Ascending aorta (tissue), 2 donors: Measurements from ENCODE around the gene NTMT2. TPM values are rescaled to one million over a fixed set of nuclear protein-coding genes. Genes with fewer than 3 reads are reported as not detected.

Experiments
- DNase-seq, 2 donors: peaks; one replicate each; pipeline ENCODE4 v3.0.0-alpha.2; 2019; ENCODE audit warnings: low spot score in 2 of 2
- H3K27ac ChIP-seq, 2 donors: fragments of 200-600 bp; sonication (generic); one replicate each; pipeline ENCODE4 v1.5.1; 2016 to 2017; ENCODE audit warnings: mild to moderate bottlenecking in 1 of 2
- H3K27me3 ChIP-seq: fragments of 200-600 bp; sonication (generic); one replicate; pipeline ENCODE4 v1.5.1; 2017
- H3K36me3 ChIP-seq, 2 donors: fragments of 200-600 bp; sonication (generic); one replicate each; pipeline ENCODE4 v1.5.1; 2016
- H3K4me1 ChIP-seq, 2 donors: fragments of 200-600 bp; sonication (generic); one replicate each; pipeline ENCODE4 v1.5.1; 2016 to 2017; ENCODE audit warnings: mild to moderate bottlenecking in 1 of 2
- H3K4me3 ChIP-seq, 2 donors: fragments of 200-600 bp; sonication (generic); one replicate each; pipeline ENCODE4 v1.5.1; 2016 to 2017; ENCODE audit warnings: mild to moderate bottlenecking in 1 of 2
- H3K9me3 ChIP-seq, 2 donors: fragments of 200-600 bp; sonication (generic); one replicate each; pipeline ENCODE4 v1.5.1; 2016
- CTCF ChIP-seq, 3 experiments: fragments of 200-600 bp in 2 of 3; fragments of 450-650 bp in 1 of 3; sonication (generic) in 2 of 3; IDR thresholded peaks; one replicate each; pipeline ENCODE4 v1.5.1; 2016 to 2019; ENCODE audit warnings: antibody characterized with exemption in 3 of 3, mild to moderate bottlenecking in 1 of 3, moderate library complexity in 1 of 3
- intact Hi-C: fragments of 100-400 bp; cut with DNase I; formaldehyde crosslinking; loops from one replicate; pipeline ENCODE4 v1.15.1; 2023
- total RNA-seq: library from RNA; depleted of rRNA; stranded (reverse); fragments of >200 nt; gene quantifications from one replicate; pipeline ENCODE4 v1.1.0, GENCODE V29; 2016

NTMT2 gene
- total RNA-seq, 1 donor from 2014 or later: not detected

GRCh38 chr1:170114906-170115305 lies 30.9 kb upstream of the NTMT2 start:
- H3K4me3 ChIP-seq: no peak overlapping the region
- H3K27ac ChIP-seq: no peak overlapping the region
- H3K27me3 ChIP-seq: no peaks in the 10 kb centered on the region
- intact Hi-C loops: no loop called here
- no peaks in the 10 kb centered on the region for H3K4me1 ChIP-seq
- no peak for TF ChIP-seq CTCF (IDR thresholded peaks at IDR 0.05)
- H3K9me3 ChIP-seq: no peaks in the 10 kb centered on the region
- DNase-seq: no peak
- no peaks in the 10 kb centered on the region for H3K36me3 ChIP-seq

- DNase-seq: no peak
- Histone ChIP-seq H3K27ac (no peak overlapping the region), H3K36me3 (no peaks in the 10 kb centered on the region), H3K4me3 (no peak overlapping the region), H3K4me1 (no peaks in the 10 kb centered on the region), H3K9me3 (no peaks in the 10 kb centered on the region), H3K27me3 (no peaks in the 10 kb centered on the region)
- TF ChIP-seq CTCF (IDR thresholded peaks at IDR 0.05): no peak
- intact Hi-C loops: no loop called here
Observed at GRCh38 chr1:170122366-170122765, 23.4 kb upstream of the NTMT2 start.

- TF ChIP-seq CTCF (IDR thresholded peaks at IDR 0.05): no peak
- no peak for DNase-seq
- no peak overlapping the region for H3K27ac ChIP-seq
- H3K4me3 ChIP-seq: no peak overlapping the region
- H3K36me3 ChIP-seq: no peaks in the 10 kb centered on the region
- no peaks in the 10 kb centered on the region for H3K27me3 ChIP-seq
- no peaks in the 10 kb centered on the region for H3K4me1 ChIP-seq
- intact Hi-C loops: no loop called here
- H3K9me3 ChIP-seq: no peaks in the 10 kb centered on the region
Observed at GRCh38 chr1:170125269-170125668, 20.5 kb upstream of the NTMT2 start.

GRCh38 chr1:170126696-170127095 lies 19.1 kb upstream of the NTMT2 start:
- no peaks in the 10 kb centered on the region for H3K4me1 ChIP-seq
- no peak overlapping the region for H3K27ac ChIP-seq
- TF ChIP-seq CTCF (IDR thresholded peaks at IDR 0.05): no peak
- no peaks in the 10 kb centered on the region for H3K9me3 ChIP-seq
- no peak for DNase-seq
- H3K4me3 ChIP-seq: no peak overlapping the region
- intact Hi-C loops: no loop called here
- no peaks in the 10 kb centered on the region for H3K27me3 ChIP-seq
- H3K36me3 ChIP-seq: no peaks in the 10 kb centered on the region

GRCh38 chr1:170131450-170131849 lies 14.3 kb upstream of the NTMT2 start:
- no peak for TF ChIP-seq CTCF (IDR thresholded peaks at IDR 0.05)
- intact Hi-C loops: no loop called here
- H3K4me3 ChIP-seq: no peak overlapping the region

GRCh38 chr1:170131984-170132383 lies 13.8 kb upstream of the NTMT2 start:
- no peak overlapping the region for H3K27ac ChIP-seq
- intact Hi-C loops: no loop called here
- no peaks in the 10 kb centered on the region for H3K4me1 ChIP-seq
- no peak for TF ChIP-seq CTCF (IDR thresholded peaks at IDR 0.05)
- H3K9me3 ChIP-seq: no peaks in the 10 kb centered on the region
- H3K4me3 ChIP-seq: no peak overlapping the region
- DNase-seq: no peak
- H3K36me3 ChIP-seq: no peaks in the 10 kb centered on the region
- H3K27me3 ChIP-seq: no peaks in the 10 kb centered on the region

More at GRCh38 chr1:170131450-170131849, 14.3 kb upstream of the NTMT2 start:
- DNase-seq: no peak
- Histone ChIP-seq H3K27me3 (no peaks in the 10 kb centered on the region), H3K9me3 (no peaks in the 10 kb centered on the region), H3K27ac (no peak overlapping the region), H3K4me1 (no peaks in the 10 kb centered on the region), H3K36me3 (no peaks in the 10 kb centered on the region)
